GM23248 (cell line): ENCODE measurements around the gene USP22. TPM values are rescaled to one million over a fixed set of nuclear protein-coding genes. Genes with fewer than 3 reads are reported as not detected.

Experiments
- DNase-seq: peaks from one replicate; pipeline ENCODE4 v3.0.0-alpha.2; 2015
- H2AFZ ChIP-seq: fragments of 200-600 bp; sonication (generic); 2 replicates; pipeline ENCODE4 v1.6.1; 2016; ENCODE audit warnings: antibody characterized with exemption
- H3F3A ChIP-seq: fragments of 200-600 bp; sonication (generic); 2 replicates; pipeline ENCODE4 v1.6.1; 2016; ENCODE audit warnings: mild to moderate bottlenecking, antibody characterized with exemption, mixed run types; ENCODE audit not compliant: insufficient read depth
- H3K27ac ChIP-seq: fragments of 200-600 bp; sonication (generic); 2 replicates; pipeline ENCODE4 v1.5.1; 2016; ENCODE audit warnings: mild to moderate bottlenecking
- H3K27me3 ChIP-seq: fragments of 200-600 bp; sonication (generic); replicated peaks from 2 replicates; pipeline ENCODE4 v1.6.1; 2016; ENCODE audit warnings: mild to moderate bottlenecking; ENCODE audit not compliant: insufficient read depth
- H3K36me3 ChIP-seq: fragments of 200-600 bp; sonication (generic); 2 replicates; pipeline ENCODE4 v1.6.1; 2016; ENCODE audit warnings: low read depth, mild to moderate bottlenecking
- H3K4me1 ChIP-seq: fragments of 200-600 bp; sonication (generic); 2 replicates; pipeline ENCODE4 v1.6.1; 2016; ENCODE audit warnings: mild to moderate bottlenecking; ENCODE audit not compliant: insufficient read depth
- H3K4me2 ChIP-seq: fragments of 200-600 bp; sonication (generic); one replicate; pipeline ENCODE4 v1.6.1; 2016; ENCODE audit warnings: mild to moderate bottlenecking; ENCODE audit not compliant: unreplicated experiment
- H3K4me3 ChIP-seq: fragments of 200-600 bp; sonication (generic); 2 replicates; pipeline ENCODE4 v1.5.1; 2016; ENCODE audit warnings: mild to moderate bottlenecking
- H3K79me2 ChIP-seq: fragments of 200-600 bp; sonication (generic); 2 replicates; pipeline ENCODE4 v1.6.1; 2016; ENCODE audit warnings: mild to moderate bottlenecking; ENCODE audit not compliant: insufficient read depth
- H3K9ac ChIP-seq: fragments of 200-600 bp; sonication (generic); 2 replicates; pipeline ENCODE4 v1.6.1; 2016; ENCODE audit warnings: mild to moderate bottlenecking
- H3K9me2 ChIP-seq: fragments of 200-600 bp; sonication (generic); 2 replicates; pipeline ENCODE4 v1.6.1; 2016; ENCODE audit warnings: mixed run types, mild to moderate bottlenecking, moderate library complexity; ENCODE audit not compliant: insufficient read depth
- H3K9me3 ChIP-seq: fragments of 200-600 bp; sonication (generic); one replicate; pipeline ENCODE4 v1.6.1; 2017; ENCODE audit warnings: low read depth
- H4K20me1 ChIP-seq: fragments of 200-600 bp; sonication (generic); 2 replicates; pipeline ENCODE4 v1.6.0; 2016; ENCODE audit not compliant: insufficient read depth
- EZH2 ChIP-seq: fragments of 200-600 bp; sonication (generic); IDR thresholded peaks from 2 replicates; pipeline ENCODE4 v1.6.1; 2018; ENCODE audit warnings: antibody characterized with exemption, mild to moderate bottlenecking; ENCODE audit not compliant: insufficient read depth, poor library complexity, severe bottlenecking
- EZH2phosphoT487 ChIP-seq: fragments of 200-600 bp; sonication (generic); IDR thresholded peaks from 2 replicates; pipeline ENCODE4 v1.6.1; 2018; ENCODE audit warnings: antibody characterized with exemption, moderate library complexity, mild to moderate bottlenecking, low read depth; ENCODE audit not compliant: insufficient read depth
- WGBS, 2 experiments: methylation state at CpG; one replicate each; pipeline ENCODE4 v1.1.6; 2015 to 2017; ENCODE audit warnings: low lambda C conversion rate in 2 of 2, low coverage in 1 of 2; ENCODE audit errors: missing lambda C conversion rate in 2 of 2; 5-methylcytosine and 5-hydroxymethylcytosine counted together
- in situ Hi-C: fragments of 300-500 bp; cut with MboI; formaldehyde crosslinking; loops from 2 replicates; pipeline ENCODE4 v1.15.0; 2020
- polyA plus RNA-seq: library from polyadenylated mRNA; unstranded; fragments of >200 nt; fragmentation: Nextera tagmentation; extraction: Ambion mirVana; gene quantifications from 2 replicates; pipeline ENCODE4 v1.2.1, GENCODE V29; 2016
- total RNA-seq: library from RNA; depleted of rRNA; stranded (reverse); fragments of >200 nt; shearing (Covaris generic); gene quantifications from 2 replicates; pipeline ENCODE4 v1.2.3, GENCODE V29; 2014

USP22 gene
- total and polyA plus RNA-seq, 2 experiments from 2014 or later: 75.1 to 154 TPM

DNA sequence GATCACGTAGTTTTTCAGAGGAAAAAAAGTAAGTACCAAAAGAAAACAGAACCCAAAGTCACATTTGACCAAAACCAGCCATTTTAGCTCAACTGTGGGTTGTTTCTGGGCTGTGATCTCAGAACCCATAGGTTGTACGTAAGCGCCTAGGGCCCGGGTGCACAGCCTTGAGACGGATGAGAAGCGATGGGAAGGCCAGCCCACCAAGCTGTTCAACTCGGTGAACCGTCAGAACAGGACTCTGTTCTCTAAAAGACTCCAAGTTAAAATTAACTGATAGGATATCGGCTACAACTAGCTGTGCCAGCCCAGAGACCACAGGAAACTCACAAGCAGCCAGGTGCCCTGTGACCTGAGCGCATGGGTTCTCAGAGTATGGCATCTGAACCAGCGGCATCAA, 28.3 kb downstream of the USP22 start:
- no peaks in the 10 kb centered on the region for H3K27me3 ChIP-seq
- in situ Hi-C loops: no loop called here
- H3K9me3 ChIP-seq: no peaks in the 10 kb centered on the region
- H3K36me3 ChIP-seq: peaks cover 85% of the 10 kb centered on the region
- H4K20me1 ChIP-seq: 0 out of 2 replicates have a peak, but pooled peaks cover 4% of the 10 kb centered on the region
- peaks cover 100% of the 10 kb centered on the region for H3K79me2 ChIP-seq
- H2AFZ ChIP-seq: no peak overlapping the region
- 89% methylated on average over 11 of the region's 11 CpGs for WGBS, 2 experiments
- peaks cover 13% of the 10 kb centered on the region; the same call in 1 of the 2 replicates for H3F3A ChIP-seq
- H3K9ac ChIP-seq: no peak overlapping the region
- no peak overlapping the region for H3K4me3 ChIP-seq
- TF ChIP-seq EZH2phosphoT487: no peak
- TF ChIP-seq EZH2: no peak
- no peaks in the 10 kb centered on the region for H3K4me1 ChIP-seq
- DNase-seq: no peak
- no peaks in the 10 kb centered on the region for H3K9me2 ChIP-seq
- no peak overlapping the region for H3K27ac ChIP-seq
- no peak overlapping the region for H3K4me2 ChIP-seq

DNA sequence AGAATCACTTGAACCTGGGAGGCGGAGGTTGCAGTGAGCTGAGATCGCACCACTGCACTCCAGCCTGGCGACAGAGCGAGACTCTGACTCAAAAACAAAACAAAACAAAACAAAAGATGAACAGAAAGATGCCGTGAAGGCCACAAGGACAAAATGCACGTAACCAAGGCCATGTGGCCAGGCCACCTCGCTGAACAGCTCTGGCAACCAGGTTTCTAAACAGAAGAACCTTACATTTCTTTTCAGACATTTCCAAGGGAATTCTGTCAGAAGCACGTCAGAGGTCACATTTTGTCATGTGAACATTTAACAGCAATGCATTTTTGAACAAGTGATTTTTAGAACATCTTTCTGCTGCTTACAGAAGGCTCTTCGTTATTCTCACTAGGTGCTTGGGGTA, 28.8 kb downstream of the USP22 start:
- no peaks in the 10 kb centered on the region for H3K27me3 ChIP-seq
- in situ Hi-C loops: no loop called here
- H3F3A ChIP-seq: peaks cover 13% of the 10 kb centered on the region; the same call in 1 of the 2 replicates
- no peak overlapping the region for H3K4me2 ChIP-seq
- H3K36me3 ChIP-seq: peaks cover 85% of the 10 kb centered on the region
- H3K4me1 ChIP-seq: no peaks in the 10 kb centered on the region
- no peak for TF ChIP-seq EZH2phosphoT487
- peaks cover 100% of the 10 kb centered on the region for H3K79me2 ChIP-seq
- H3K4me3 ChIP-seq: no peak overlapping the region
- 0 out of 2 replicates have a peak, but pooled peaks cover 4% of the 10 kb centered on the region for H4K20me1 ChIP-seq
- H2AFZ ChIP-seq: no peak overlapping the region
- WGBS, 2 experiments: 90 to 94% methylated on average over 9 of the region's 9 CpGs
- H3K9me2 ChIP-seq: no peaks in the 10 kb centered on the region
- H3K9me3 ChIP-seq: no peaks in the 10 kb centered on the region
- no peak overlapping the region for H3K9ac ChIP-seq
- H3K27ac ChIP-seq: no peak overlapping the region
- DNase-seq: no peak

DNA sequence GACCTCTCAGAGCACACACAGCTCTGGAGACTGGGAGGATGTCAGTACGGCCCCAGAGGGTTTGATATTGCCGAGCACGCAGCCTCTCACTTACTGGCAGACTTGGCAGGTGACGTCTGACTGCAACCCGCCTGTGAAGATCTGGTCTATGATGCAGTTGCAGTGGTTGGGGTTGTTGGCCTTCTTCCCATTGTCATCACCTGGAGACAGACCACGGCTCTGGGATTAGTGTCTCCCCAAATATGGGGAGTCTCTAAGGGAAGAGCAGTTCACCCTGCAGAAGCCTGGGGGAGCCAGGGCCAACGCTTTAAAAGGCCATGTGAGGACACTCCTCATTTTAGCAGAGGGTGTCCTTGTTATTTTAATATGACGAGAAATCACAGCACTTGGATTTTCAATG, 30.1 kb downstream of the USP22 start:
- Histone ChIP-seq H4K20me1 (0 out of 2 replicates have a peak, but pooled peaks cover 4% of the 10 kb centered on the region), H3F3A (peaks cover 17% of the 10 kb centered on the region), H3K4me1 (no peaks in the 10 kb centered on the region), H3K9ac (no peak overlapping the region), H3K4me3 (no peak overlapping the region), H2AFZ (no peak overlapping the region), H3K27ac (no peak overlapping the region), H3K9me3 (no peaks in the 10 kb centered on the region), H3K36me3 (peaks cover 84% of the 10 kb centered on the region), H3K9me2 (no peaks in the 10 kb centered on the region), H3K4me2 (no peak overlapping the region), H3K79me2 (peaks cover 100% of the 10 kb centered on the region), H3K27me3 (no peaks in the 10 kb centered on the region)
- no peak for DNase-seq
- in situ Hi-C loops: no loop called here
- TF ChIP-seq EZH2phosphoT487: no peak
- no peak for TF ChIP-seq EZH2
- 96 to 98% methylated on average over 8 of the region's 8 CpGs for WGBS, 2 experiments

DNA sequence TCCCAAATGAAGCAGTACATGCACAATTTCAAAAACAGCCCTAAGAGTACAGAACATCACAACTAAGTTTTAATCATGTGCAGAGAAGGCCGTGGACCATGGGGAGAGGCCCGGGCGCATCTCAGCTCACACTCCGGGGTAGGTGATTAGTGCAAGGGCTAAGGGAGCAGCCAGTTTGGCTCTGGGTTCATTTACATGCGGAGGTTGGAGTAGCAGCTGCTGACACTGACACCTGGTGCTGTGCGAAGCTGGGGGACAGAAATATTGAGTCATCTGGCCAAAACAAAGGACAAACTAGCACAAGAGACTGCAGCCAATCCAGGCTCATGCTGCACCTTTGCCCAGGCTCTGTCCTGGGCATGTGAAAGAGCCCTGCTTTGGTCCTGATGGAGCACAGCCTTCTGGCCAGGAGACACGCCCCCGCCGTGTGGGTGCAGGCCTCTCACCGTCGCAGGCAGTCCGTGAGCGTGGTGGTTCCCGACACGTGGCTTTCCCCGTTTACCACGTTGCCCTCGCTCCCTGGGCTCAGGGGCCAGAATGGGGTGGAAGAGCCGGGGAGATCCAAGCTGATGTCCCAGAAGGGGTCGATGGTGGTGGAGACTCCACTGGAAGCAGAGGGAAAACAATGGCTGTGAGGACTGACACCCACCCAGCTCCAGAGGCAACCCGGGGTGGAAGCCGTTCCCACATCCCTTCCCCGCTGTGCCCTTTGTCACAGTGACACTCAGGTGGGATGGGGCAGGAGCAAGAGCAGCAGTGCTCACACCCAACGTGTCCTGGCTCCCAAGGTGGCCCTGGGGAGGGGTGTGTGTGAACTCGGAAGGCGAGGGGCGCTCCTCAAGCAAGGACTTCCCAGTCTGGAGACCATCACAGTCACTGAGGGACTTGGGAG, 31.9 kb downstream of the USP22 start:
- no peaks in the 10 kb centered on the region for H3K9me2 ChIP-seq
- no peak for DNase-seq
- H3K4me1 ChIP-seq: no peaks in the 10 kb centered on the region
- 86 to 88% methylated on average over 26 to 27 of the region's 27 CpGs for WGBS, 2 experiments
- H3K4me2 ChIP-seq: no peak overlapping the region
- H3K36me3 ChIP-seq: peaks cover 84% of the 10 kb centered on the region
- H3K79me2 ChIP-seq: peaks cover 98% of the 10 kb centered on the region
- H3K4me3 ChIP-seq: no peak overlapping the region
- no peaks in the 10 kb centered on the region for H3K27me3 ChIP-seq
- H3K27ac ChIP-seq: no peak overlapping the region
- no peak for TF ChIP-seq EZH2phosphoT487
- no peak for TF ChIP-seq EZH2
- peaks cover 20% of the 10 kb centered on the region for H3F3A ChIP-seq
- no peaks in the 10 kb centered on the region for H3K9me3 ChIP-seq
- H2AFZ ChIP-seq: no peak overlapping the region
- H3K9ac ChIP-seq: no peak overlapping the region
- H4K20me1 ChIP-seq: 0 out of 2 replicates have a peak, but pooled peaks cover 4% of the 10 kb centered on the region
- in situ Hi-C loops: no loop called here
